Naive thymus-derived CD8-positive, alpha-beta T cell (primary cell): ENCODE data around the gene RNF103. TPM values are rescaled to one million over a fixed set of nuclear protein-coding genes. Genes with fewer than 3 reads are reported as not detected.
A peak's percentile ranks its signal among the peaks of the same experiment; 100 is the strongest.
"Not testable (repeated sequence)": the region's sequence is repeated elsewhere in the genome, so short reads cannot be mapped to it uniquely, and the experiment has no call there.

Source experiments
- ATAC-seq, 2 donors: fragments of 150-1000 bp; cut with Tn5 transposase in 1 of 2; sonication (Bioruptor Pico), chemical (Tn5 transposase) in 1 of 2; 1 replicate in 1 of 2; 2 replicates in 1 of 2; pipeline ENCODE4 v1.10.0; 2021; ENCODE audit warnings: mild to moderate bottlenecking in 2 of 2, moderate library complexity in 2 of 2
- POLR2A ChIA-PET: fragments of 350-600 bp; sonication (Branson Sonifier 250); formaldehyde crosslinking; loops from one replicate; lab custom pipeline; 2021; ENCODE audit warnings: antibody characterized with exemption; lab: Charles Lee
- DNase-seq, 10 donors: peaks; one replicate each; pipeline versions ENCODE4 v3.0.0 to v3.0.0-alpha.2; 2020 to 2022
- H3K27ac Mint-ChIP-seq, 10 donors: one replicate each; pipeline ENCODE4 v1.8.0; 2020 to 2022; ENCODE audit warnings: mild to moderate bottlenecking in 10 of 10, mixed read lengths in 10 of 10, moderate library complexity in 4 of 10, inconsistent platforms in 1 of 10
- H3K27me3 Mint-ChIP-seq, 5 donors: one replicate each; pipeline ENCODE4 v1.8.0; 2021 to 2022; ENCODE audit warnings: mixed read lengths in 5 of 5
- H3K36me3 Mint-ChIP-seq, 3 donors: one replicate each; pipeline ENCODE4 v1.8.0; 2020 to 2022; ENCODE audit warnings: mixed read lengths in 3 of 3, mild to moderate bottlenecking in 2 of 3, inconsistent platforms in 1 of 3
- H3K4me1 Mint-ChIP-seq, 4 donors: one replicate each; pipeline ENCODE4 v1.8.0; 2021 to 2022; ENCODE audit warnings: mixed read lengths in 4 of 4
- H3K4me3 Mint-ChIP-seq, 10 donors: one replicate each; pipeline ENCODE4 v1.8.0; 2020 to 2022; ENCODE audit warnings: mild to moderate bottlenecking in 10 of 10, mixed read lengths in 10 of 10, moderate library complexity in 6 of 10, inconsistent platforms in 1 of 10
- H3K9me3 Mint-ChIP-seq, 9 donors: one replicate each; pipeline ENCODE4 v1.8.0; 2020 to 2022; ENCODE audit warnings: mixed read lengths in 9 of 9, mild to moderate bottlenecking in 3 of 9, inconsistent platforms in 1 of 9, moderate library complexity in 1 of 9
- polyA plus RNA-seq, 3 donors: library from polyadenylated mRNA; unstranded; fragments of 300-500 nt; fragmentation: Illumina TruSeq; gene quantifications; one replicate each; pipeline ENCODE4 v1.2.3, GENCODE V29; 2021
- total RNA-seq, 8 experiments: library from RNA in 2 of 8; stranded (reverse) in 2 of 8; gene quantifications; one replicate each; pipeline ENCODE4 v1.2.3 and lab custom pipeline; 2021 to 2026

The RNF103 gene
- total and polyA plus RNA-seq, 5 experiments from 2014 or later = 0.77 to 47.9 (median 4.4) TPM

DNA sequence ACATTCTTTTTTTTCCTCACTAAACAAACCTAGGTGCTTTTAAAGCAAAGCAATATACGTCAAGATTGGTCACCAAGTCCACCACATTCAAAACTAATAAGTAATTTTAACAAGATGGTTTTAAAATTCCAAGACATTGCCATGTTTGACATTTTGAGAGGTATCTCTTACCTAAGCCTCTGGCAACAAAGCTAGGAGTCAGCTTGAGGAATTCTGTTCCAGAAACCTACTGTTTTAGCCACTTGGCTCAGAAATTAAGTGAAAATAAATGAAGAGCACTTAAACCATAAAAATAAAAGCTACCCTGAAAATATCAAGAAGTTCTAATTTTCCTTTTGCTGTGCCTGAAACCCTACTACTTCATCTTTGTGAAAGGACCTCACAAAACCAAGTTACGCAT is 30.4 kb downstream of the RNF103 start:
- H3K27ac Mint-ChIP-seq = no peak overlapping the region
- peaks cover 0 to 7% (median 4%) of the 10 kb centered on the region in 3 donors for H3K36me3 Mint-ChIP-seq
- ATAC-seq = no peak
- no peak for DNase-seq
- H3K4me1 Mint-ChIP-seq = no peaks in the 10 kb centered on the region
- POLR2A ChIA-PET = no interaction called here
- H3K9me3 Mint-ChIP-seq = peaks cover 0 to 3% (median 0%) of the 10 kb centered on the region in 9 donors
- no peak overlapping the region for H3K4me3 Mint-ChIP-seq
- peaks cover 0 to 4% (median 2%) of the 10 kb centered on the region in 5 donors for H3K27me3 Mint-ChIP-seq

DNA sequence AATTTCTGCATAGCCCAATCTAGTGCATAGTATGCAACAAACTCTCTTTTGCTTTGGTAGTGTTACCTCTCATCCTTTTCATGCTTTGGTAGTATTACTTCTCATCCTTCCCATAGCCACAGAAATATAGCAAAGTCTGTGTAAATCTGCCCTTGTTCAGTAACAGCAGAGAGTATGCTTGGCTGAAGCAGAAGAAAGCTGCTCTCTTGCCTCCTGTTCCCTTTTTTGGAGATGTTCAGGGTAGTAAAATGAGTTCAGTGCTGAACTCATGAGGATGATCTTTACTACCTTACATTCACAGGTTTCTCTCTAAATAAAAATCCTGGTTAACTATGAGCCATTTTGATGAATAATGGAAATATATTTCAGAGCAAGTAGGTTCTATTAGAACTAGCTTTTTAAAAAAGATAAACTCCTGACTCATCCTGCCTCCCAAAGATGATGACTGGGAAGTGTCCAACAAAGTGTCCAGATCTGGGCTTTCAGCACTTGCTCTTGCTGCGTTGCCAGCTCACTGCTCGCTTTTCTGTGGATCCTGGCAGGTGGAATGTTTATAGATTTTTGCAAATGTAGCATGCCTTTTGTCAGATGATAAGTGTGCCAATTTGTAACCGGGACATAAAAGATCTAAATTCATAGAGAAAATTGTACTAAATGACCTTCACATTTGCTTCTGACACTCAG is 31.0 kb downstream of the RNF103 start:
- H3K27me3 Mint-ChIP-seq = peaks cover 0 to 4% (median 2%) of the 10 kb centered on the region in 5 donors
- POLR2A ChIA-PET = interaction anchor here (0.5 kb wide), 1 partner anchor 221 kb away, joined by 6 read pairs; no protein-coding TSS in a partner anchor
- no peak for DNase-seq
- no peak overlapping the region for H3K4me3 Mint-ChIP-seq
- peaks cover 0 to 3% (median 0%) of the 10 kb centered on the region in 9 donors for H3K9me3 Mint-ChIP-seq
- no peaks in the 10 kb centered on the region for H3K4me1 Mint-ChIP-seq
- H3K36me3 Mint-ChIP-seq = peaks cover 0 to 7% (median 4%) of the 10 kb centered on the region in 3 donors
- no peak overlapping the region for H3K27ac Mint-ChIP-seq
- no peak for ATAC-seq

DNA sequence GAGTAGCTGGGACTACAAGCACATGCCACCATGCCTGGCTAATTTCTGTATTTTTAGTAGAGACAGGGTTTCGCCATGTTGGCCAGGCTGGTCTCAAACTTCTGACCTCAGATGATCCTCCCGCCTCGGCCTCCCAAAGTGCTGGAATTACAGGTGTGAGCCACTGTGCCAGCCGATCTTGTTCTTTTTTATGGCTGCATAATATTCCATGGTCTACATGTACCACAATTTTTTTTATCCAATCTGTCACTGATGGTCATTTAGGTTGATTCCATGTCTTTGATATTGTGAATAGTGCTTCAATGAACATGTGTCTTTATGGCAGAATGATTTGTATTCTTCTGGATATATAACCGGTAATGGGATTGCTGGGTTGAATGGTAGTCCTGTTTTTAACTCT is 34.0 kb downstream of the RNF103 start:
- not testable (repeated sequence) for H3K27me3 Mint-ChIP-seq, ATAC-seq, DNase-seq, H3K4me3 Mint-ChIP-seq, H3K9me3 Mint-ChIP-seq, H3K36me3 Mint-ChIP-seq, H3K4me1 Mint-ChIP-seq, H3K27ac Mint-ChIP-seq
- POLR2A ChIA-PET = interaction anchor here (0.8 to 1.2 kb wide), 2 partner anchors 27 to 33 kb away, joined by 3 to 5 read pairs; partner anchors contain the start of gene CHMP3

DNA sequence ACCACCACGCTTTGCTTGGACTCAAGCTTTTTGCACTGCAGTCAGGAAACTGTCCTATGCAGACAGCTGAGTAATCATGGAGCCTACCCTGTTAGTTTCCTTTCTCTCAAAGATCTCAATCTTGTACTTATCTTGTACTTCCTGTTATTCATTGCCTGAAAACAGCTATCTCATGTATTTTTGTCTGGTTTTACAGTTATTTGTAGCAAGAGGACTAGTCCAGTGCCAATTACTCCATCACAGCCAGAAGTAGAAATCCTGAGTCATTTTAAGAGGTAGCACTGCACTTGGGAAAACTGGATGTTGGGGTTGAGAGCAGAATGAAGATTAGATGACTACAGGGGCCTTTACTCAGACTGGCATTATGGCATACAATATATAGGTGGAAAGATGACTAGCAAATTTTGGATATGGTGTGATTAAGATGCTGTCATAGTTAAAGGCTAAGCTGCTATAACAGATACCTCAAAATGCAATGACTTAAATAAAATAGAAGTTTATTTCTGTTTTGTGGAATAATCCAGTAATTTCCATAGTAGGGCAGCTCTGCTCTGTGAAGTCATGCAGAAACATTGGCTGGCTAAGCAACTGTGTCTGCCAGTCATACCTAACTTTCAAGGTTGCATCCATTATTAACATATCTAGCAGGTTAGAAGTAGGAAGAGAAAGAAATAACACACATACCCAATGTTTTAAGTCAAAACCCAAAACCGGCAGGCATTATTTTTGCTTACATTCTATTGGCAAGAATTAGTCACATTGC is 39.3 kb downstream of the RNF103 start:
- peak overlapping the region; percentile 12 to 98 (median 84) for H3K27ac Mint-ChIP-seq
- H3K27me3 Mint-ChIP-seq = peaks cover 0 to 3% (median 0%) of the 10 kb centered on the region in 5 donors
- POLR2A ChIA-PET = interaction anchor here (1.0 to 2.3 kb wide), 5 partner anchors 10 to 242 kb away, joined by 3 to 7 read pairs (median 6); partner anchors contain the start of gene KDM3A
- peak; percentile 78 to 91 for ATAC-seq
- DNase-seq = peak in 2 of 10 donors; percentile 21 to 23
- H3K4me3 Mint-ChIP-seq = peak overlapping the region in 7 of 10 donors; percentile 37 to 68 (median 48)
- H3K36me3 Mint-ChIP-seq = no peaks in the 10 kb centered on the region
- peaks cover 0 to 4% (median 0%) of the 10 kb centered on the region in 9 donors for H3K9me3 Mint-ChIP-seq
- H3K4me1 Mint-ChIP-seq = peaks cover 8 to 17% (median 12%) of the 10 kb centered on the region in 4 donors

DNA sequence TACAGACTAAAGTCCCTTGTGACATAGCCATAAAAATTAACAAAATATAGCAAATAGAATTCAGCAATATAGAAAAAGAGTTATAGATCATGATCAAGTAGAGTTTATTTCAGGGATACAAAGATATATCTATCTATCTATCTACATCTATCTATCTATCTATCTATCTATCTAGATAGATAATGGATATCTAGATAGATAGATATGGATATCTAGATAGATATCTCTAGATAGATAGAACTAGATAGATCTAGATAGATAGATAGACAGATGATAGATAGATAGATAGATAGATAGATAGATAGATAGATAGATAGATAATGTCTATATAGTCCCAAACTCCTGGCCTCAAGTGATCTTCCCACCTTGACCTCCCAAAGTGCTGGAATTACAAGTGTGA is 43.1 kb downstream of the RNF103 start:
- Mint-ChIP-seq H3K27me3 (no peaks in the 10 kb centered on the region), H3K27ac (no peak overlapping the region), H3K36me3 (no peaks in the 10 kb centered on the region), H3K4me1 (peaks cover 7 to 17% (median 12%) of the 10 kb centered on the region in 4 donors), H3K9me3 (peaks cover 0 to 6% (median 0%) of the 10 kb centered on the region in 9 donors), H3K4me3 (no peak overlapping the region)
- no peak for ATAC-seq
- DNase-seq = no peak
- POLR2A ChIA-PET = no interaction called here

DNA sequence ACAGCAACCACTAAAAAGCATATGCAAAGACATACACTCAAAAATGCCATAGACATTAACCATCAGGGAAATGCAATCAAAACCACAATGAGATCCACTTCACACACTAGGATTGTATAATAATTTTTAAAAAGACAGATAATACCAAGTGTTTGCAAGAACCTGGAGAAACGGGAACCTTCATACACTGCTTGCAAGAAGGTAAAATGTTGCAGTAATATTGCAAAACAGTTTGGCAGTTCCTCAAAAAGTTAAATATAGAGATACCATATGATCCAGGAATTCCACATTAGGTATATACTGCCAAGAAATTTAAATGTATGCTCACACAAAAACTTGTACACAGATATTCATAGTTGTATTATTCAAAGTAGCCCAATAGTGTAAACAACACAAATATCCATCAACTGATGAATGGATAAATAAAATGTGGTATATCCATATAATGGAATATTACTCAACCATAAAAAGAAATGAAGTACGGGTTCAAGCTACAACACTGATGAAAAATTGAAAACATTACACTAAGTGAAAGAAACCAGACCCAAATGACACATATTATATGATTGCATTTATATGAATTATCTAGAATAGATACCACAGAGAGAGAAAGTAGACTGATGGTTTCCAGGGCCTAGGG is 45.7 kb downstream of the RNF103 start:
- Mint-ChIP-seq H3K9me3 (peaks cover 0 to 6% (median 0%) of the 10 kb centered on the region in 9 donors), H3K36me3 (no peaks in the 10 kb centered on the region), H3K27me3 (no peaks in the 10 kb centered on the region), H3K27ac (no peak overlapping the region), H3K4me3 (no peak overlapping the region), H3K4me1 (no peaks in the 10 kb centered on the region)
- POLR2A ChIA-PET = no interaction called here
- no peak for DNase-seq
- ATAC-seq = no peak

DNA sequence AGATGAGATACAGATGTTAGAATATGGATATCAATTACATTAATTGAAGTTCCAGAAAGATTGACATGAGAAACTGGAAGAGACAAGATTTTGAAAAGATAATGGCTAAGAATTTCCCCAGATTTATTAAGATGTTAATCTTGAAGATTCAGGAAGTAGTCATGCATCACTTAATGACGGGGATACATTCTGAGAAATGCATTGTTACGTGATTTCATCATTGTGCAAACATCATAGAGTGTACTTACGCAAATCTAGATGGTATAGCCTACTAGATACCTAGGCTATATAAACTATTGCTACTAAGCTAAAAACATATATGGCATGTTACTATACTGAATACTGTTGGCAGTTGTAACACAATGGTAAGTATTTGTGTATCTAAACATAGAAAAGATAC is 53.6 kb downstream of the RNF103 start:
- DNase-seq = no peak
- H3K4me1 Mint-ChIP-seq = no peaks in the 10 kb centered on the region
- H3K9me3 Mint-ChIP-seq = no peaks in the 10 kb centered on the region
- POLR2A ChIA-PET = interaction anchor here (0.7 kb wide), 2 partner anchors 13 to 58 kb away, joined by 3 read pairs; no protein-coding TSS in a partner anchor
- H3K27ac Mint-ChIP-seq = no peak overlapping the region
- ATAC-seq = no peak
- H3K27me3 Mint-ChIP-seq = peaks cover 0 to 7% (median 0%) of the 10 kb centered on the region in 5 donors
- no peak overlapping the region for H3K4me3 Mint-ChIP-seq
- no peaks in the 10 kb centered on the region for H3K36me3 Mint-ChIP-seq

DNA sequence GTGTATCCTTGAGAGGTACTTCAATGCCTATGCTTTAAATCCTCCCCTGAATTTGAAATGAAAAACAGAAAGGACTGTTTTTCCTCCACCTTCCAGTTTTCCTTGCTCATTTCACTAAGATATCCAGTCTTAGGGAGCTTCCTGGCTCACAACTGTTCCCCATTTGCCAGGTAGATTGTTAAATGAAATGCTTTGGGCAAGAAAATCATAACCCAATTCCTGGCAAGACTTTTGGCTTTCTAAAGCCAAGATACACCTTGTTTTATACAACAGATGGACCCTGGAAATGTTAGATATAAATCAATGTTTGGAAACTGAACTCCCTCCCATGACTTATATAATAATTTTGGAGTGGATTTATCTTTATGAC is 56.9 kb downstream of the RNF103 start:
- POLR2A ChIA-PET = no interaction called here
- H3K4me3 Mint-ChIP-seq = no peak overlapping the region
- H3K27me3 Mint-ChIP-seq = peaks cover 0 to 7% (median 0%) of the 10 kb centered on the region in 5 donors
- DNase-seq = no peak
- H3K27ac Mint-ChIP-seq = no peak overlapping the region
- no peak for ATAC-seq
- peaks cover 11 to 20% (median 17%) of the 10 kb centered on the region in 4 donors for H3K4me1 Mint-ChIP-seq
- no peaks in the 10 kb centered on the region for H3K9me3 Mint-ChIP-seq
- H3K36me3 Mint-ChIP-seq = peaks cover 0 to 5% (median 0%) of the 10 kb centered on the region in 3 donors

DNA sequence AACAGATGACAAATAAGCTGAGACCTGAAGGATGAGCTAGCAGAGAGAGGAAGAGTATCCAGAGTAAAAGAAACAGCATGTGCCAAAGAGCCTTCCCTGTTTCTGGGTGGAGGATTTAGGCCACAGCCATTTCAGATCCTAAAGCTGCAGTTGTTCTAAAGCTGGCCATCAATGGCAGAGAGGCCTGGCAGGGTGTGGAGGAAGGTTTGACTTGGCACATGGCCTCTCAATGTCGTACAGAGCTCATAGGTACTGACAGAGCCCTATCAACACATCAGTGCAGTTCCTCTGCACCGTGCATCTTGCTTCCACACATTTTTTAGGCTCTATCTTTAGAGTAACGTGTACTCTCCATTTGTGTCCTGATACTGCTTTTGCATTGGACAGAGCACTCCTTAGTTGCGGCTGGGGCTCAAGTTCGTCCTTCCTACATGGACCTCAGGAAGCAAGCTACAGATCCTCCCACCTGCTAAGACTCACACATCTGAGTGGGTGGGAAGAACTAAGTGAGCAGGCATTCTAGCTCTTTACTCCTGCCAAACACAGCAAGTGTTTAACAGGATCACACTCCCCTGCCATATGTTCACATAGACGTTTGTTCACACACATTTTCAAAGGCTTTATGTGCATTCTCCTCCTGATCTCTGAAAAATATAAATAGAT is 57.4 kb downstream of the RNF103 start:
- peaks cover 0 to 7% (median 0%) of the 10 kb centered on the region in 5 donors for H3K27me3 Mint-ChIP-seq
- peaks cover 12 to 26% (median 22%) of the 10 kb centered on the region in 4 donors for H3K4me1 Mint-ChIP-seq
- DNase-seq (no peak), ATAC-seq (no peak)
- no peak overlapping the region for H3K4me3 Mint-ChIP-seq
- POLR2A ChIA-PET = interaction anchor here (0.5 kb wide), 1 partner anchor 231 kb away, joined by 3 read pairs; no protein-coding TSS in a partner anchor
- H3K27ac Mint-ChIP-seq = no peak overlapping the region
- H3K9me3 Mint-ChIP-seq = no peaks in the 10 kb centered on the region
- peaks cover 0 to 5% (median 0%) of the 10 kb centered on the region in 3 donors for H3K36me3 Mint-ChIP-seq

DNA sequence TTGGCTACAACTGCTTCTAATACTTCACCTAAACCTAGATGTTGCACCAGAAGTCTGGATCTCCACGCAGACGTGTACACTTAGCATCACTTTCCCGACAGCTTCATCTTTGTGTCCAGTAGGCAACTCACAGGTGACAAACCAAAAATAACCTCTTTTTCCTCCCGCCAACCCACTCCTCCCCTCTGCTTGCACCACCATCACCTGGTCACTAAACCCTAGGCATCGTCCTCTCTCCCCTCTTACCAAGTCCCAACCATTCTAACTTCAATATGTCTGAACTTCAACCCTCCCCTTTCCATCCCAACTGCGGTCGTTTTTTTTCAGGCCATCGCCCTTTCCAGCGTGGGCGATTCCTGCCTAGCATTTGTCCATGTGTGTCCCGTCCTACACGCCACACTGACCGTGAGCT is 60.0 kb downstream of the RNF103 start:
- Mint-ChIP-seq H3K4me3 (peak overlapping the region; percentile 90 to 98 (median 96)), H3K36me3 (peaks cover 0 to 5% (median 2%) of the 10 kb centered on the region in 3 donors), H3K9me3 (no peaks in the 10 kb centered on the region), H3K27me3 (peaks cover 0 to 7% (median 0%) of the 10 kb centered on the region in 5 donors), H3K27ac (peak overlapping the region; percentile 95 to 100 (median 99)), H3K4me1 (peaks cover 20 to 37% (median 27%) of the 10 kb centered on the region in 4 donors)
- POLR2A ChIA-PET = interaction anchor here (0.8 to 4.6 kb wide), 8 partner anchors 11 to 122 kb away, joined by 4 to 50 read pairs (median 6); partner anchors contain the start of gene KDM3A
- DNase-seq = no peak
- no peak for ATAC-seq

DNA sequence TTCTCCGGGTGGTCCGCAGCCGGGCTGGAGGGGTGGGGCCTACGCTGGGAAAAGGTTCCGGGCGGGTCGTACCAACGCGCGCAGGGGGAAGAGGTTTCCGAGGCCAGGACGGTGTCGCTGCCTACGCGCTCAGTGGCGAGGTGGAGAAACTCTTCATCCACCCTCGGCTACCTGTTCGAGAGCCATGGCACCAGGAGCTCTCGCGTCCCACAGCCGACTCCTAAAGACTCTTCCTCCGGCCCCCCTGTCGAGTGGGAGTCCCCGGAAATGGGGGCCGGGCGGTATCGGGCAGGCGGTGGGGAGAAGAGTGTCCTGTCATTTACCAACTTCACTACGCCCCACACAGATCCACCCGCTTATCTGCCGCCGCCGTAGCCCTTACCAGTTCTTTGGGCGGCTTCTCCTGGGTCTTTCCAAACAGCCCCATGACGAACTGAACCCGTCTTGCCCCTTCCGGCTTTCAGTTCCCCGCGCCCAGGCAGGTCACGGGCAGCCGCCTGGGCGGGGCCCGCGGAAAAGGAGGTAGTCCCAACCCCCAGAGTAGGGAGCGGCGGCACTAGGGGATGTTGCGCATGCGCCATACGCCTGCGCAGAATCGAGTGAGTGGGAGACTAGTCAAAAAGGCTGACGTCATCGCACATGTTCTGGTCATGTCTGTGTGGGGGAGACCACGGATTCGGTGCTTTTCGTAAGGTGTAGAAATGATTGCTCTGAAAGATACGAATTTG is 60.6 kb downstream of the RNF103 start, which contains the start of gene CHMP3:
TSS of gene CHMP3 (minus strand) at position 522 of the 728 bp plus-strand sequence. CDS start at position 427, 95 bp downstream.
- Mint-ChIP-seq H3K9me3 (no peaks in the 10 kb centered on the region), H3K4me3 (peak within 1 kb of the TSS; percentile 90 to 98 (median 96)), H3K36me3 (peaks cover 0 to 5% (median 5%) of the 10 kb centered on the region in 3 donors), H3K27me3 (peaks cover 0 to 7% (median 0%) of the 10 kb centered on the region in 5 donors), H3K4me1 (peaks cover 23 to 37% (median 28%) of the 10 kb centered on the region in 4 donors), H3K27ac (peak within 1 kb of the TSS; percentile 95 to 100 (median 99))
- DNase-seq = peak; percentile 92 to 98 (median 98)
- POLR2A ChIA-PET = interaction anchor here (0.6 to 4.6 kb wide), 17 partner anchors 10 to 244 kb away, joined by 3 to 50 read pairs (median 5); partner anchors contain the start of gene KDM3A
- ATAC-seq = peak; percentile 84 to 85
